ENCODE results near the gene DLST. TPM values are rescaled to one million over a fixed set of nuclear protein-coding genes. Genes with fewer than 3 reads are reported as not detected.

Gene DLST
- total RNA-seq, 1 experiment from 2014 or later, result 68.8 TPM

- TF ChIP-seq TCF7L2 (IDR thresholded peaks at IDR 0.05; ENCODE audit: low read depth, low read length) (no peak), REST (IDR thresholded peaks at IDR 0.05; ENCODE audit: insufficient read depth in 1 of 2, low read depth in 2 of 2, low read length in 1 of 2) (no peak), CTCF (IDR thresholded peaks at IDR 0.05) (no peak), POLR2AphosphoS5 (IDR thresholded peaks at IDR 0.05; ENCODE audit: low read depth, low read length) (no peak), SIN3A (IDR thresholded peaks at IDR 0.05; ENCODE audit: borderline replicate concordance, insufficient read depth, low read depth, low read length) (no peak)
- peaks cover 3% of the 10 kb centered on the region; the same call in 1 of the 2 replicates for H3K4me1 ChIP-seq (ENCODE audit: control insufficient read depth, insufficient read depth, low read length)
- ChIA-PET CTCF (no interaction called here), POLR2A (no interaction called here)
- no peaks in the 10 kb centered on the region for H3K36me3 ChIP-seq (ENCODE audit: control insufficient read depth, insufficient read depth, low read length)
- no peak for ATAC-seq
- H3K27me3 ChIP-seq (ENCODE audit: control insufficient read depth, insufficient read depth, low read length), result no peaks in the 10 kb centered on the region
- H3K4me3 ChIP-seq (ENCODE audit: low read depth in 2 of 2, low read length in 2 of 2), result no peak overlapping the region
- no peak overlapping the region for H3K27ac ChIP-seq (ENCODE audit: low read length)
- no peaks in the 10 kb centered on the region for H3K9me3 ChIP-seq (ENCODE audit: control insufficient read depth, insufficient read depth, low read depth, low read length)
- DNase-seq (ENCODE audit: low read depth, low spot score), result no peak
- in situ Hi-C loops (cut with HindIII; ENCODE audit: low pct_unique_long_range_greater_than_20kb, low sequenced_read_pairs), result no loop called here
- no TSS peak for BruUV-seq (replicated peaks)
- intact Hi-C loops (cut with micrococcal nuclease; ENCODE audit: unreplicated experiment), result no loop called here
These were observed 42.3 kb downstream of the DLST start for GRCh38 chr14:74924061-74924460.

GRCh38 chr14:74927225-74927624, 45.5 kb downstream of the DLST start:
- in situ Hi-C loops (cut with HindIII; ENCODE audit: low pct_unique_long_range_greater_than_20kb, low sequenced_read_pairs) (no loop called here), intact Hi-C loops (cut with micrococcal nuclease; ENCODE audit: unreplicated experiment) (no loop called here)
- POLR2A ChIA-PET, result no interaction called here
- CTCF ChIA-PET, result no interaction called here
- no peak for ATAC-seq
- DNase-seq (ENCODE audit: low read depth, low spot score), result no peak
- Histone ChIP-seq H3K27ac (ENCODE audit: low read length) (no peak overlapping the region), H3K4me3 (ENCODE audit: low read depth in 2 of 2, low read length in 2 of 2) (no peak overlapping the region), H3K36me3 (ENCODE audit: control insufficient read depth, insufficient read depth, low read length) (no peaks in the 10 kb centered on the region), H3K27me3 (ENCODE audit: control insufficient read depth, insufficient read depth, low read length) (no peaks in the 10 kb centered on the region), H3K4me1 (ENCODE audit: control insufficient read depth, insufficient read depth, low read length) (peaks cover 3% of the 10 kb centered on the region; the same call in 1 of the 2 replicates), H3K9me3 (ENCODE audit: control insufficient read depth, insufficient read depth, low read depth, low read length) (no peaks in the 10 kb centered on the region)
- TF ChIP-seq REST (IDR thresholded peaks at IDR 0.05; ENCODE audit: insufficient read depth in 1 of 2, low read depth in 2 of 2, low read length in 1 of 2) (no peak), TCF7L2 (IDR thresholded peaks at IDR 0.05; ENCODE audit: low read depth, low read length) (no peak), CTCF (IDR thresholded peaks at IDR 0.05) (no peak), POLR2AphosphoS5 (IDR thresholded peaks at IDR 0.05; ENCODE audit: low read depth, low read length) (no peak), SIN3A (IDR thresholded peaks at IDR 0.05; ENCODE audit: borderline replicate concordance, insufficient read depth, low read depth, low read length) (no peak)
- no TSS peak for BruUV-seq (replicated peaks)
